Left lung (tissue), 10 donors: ENCODE data around the gene NPHP4. TPM values are rescaled to one million over a fixed set of nuclear protein-coding genes. Genes with fewer than 3 reads are reported as not detected.

ENCODE experiments used
- ATAC-seq: fragments of 200-7000 bp; cut with Tn5 transposase; one replicate; pipeline ENCODE4 v1.9.1; 2020; ENCODE audit warnings: moderate library complexity
- DNase-seq, 4 donors: peaks; one replicate each; pipeline ENCODE4 v3.0.0-alpha.2; 2013 to 2020
- H3K27ac ChIP-seq, 2 donors: fragments of 200-600 bp; sonication (generic) in 1 of 2; one replicate each; pipeline versions ENCODE4 v1.5.0 to v1.8.0; 2020 to 2021
- H3K27me3 ChIP-seq, 2 donors: fragments of 200-600 bp; sonication (generic) in 1 of 2; one replicate each; pipeline versions ENCODE4 v1.5.0 to v1.8.0; 2020 to 2021
- H3K36me3 ChIP-seq, 2 donors: fragments of 200-600 bp; sonication (generic) in 1 of 2; one replicate each; pipeline versions ENCODE4 v1.5.0 to v1.8.0; 2020 to 2021
- H3K4me1 ChIP-seq, 2 donors: fragments of 200-600 bp; one replicate each; pipeline ENCODE4 v1.8.0; 2021
- H3K4me3 ChIP-seq, 2 donors: fragments of 200-600 bp; sonication (generic) in 1 of 2; one replicate each; pipeline versions ENCODE4 v1.5.0 to v1.8.0; 2020 to 2021; ENCODE audit warnings: mild to moderate bottlenecking in 1 of 2
- H3K9me3 ChIP-seq, 2 donors: fragments of 200-600 bp; sonication (generic) in 1 of 2; one replicate each; pipeline versions ENCODE4 v1.5.0 to v1.8.0; 2020 to 2021
- intact Hi-C, 2 donors: fragments of 100-400 bp; cut with DNase I; formaldehyde crosslinking; loops; one replicate each; pipeline versions ENCODE4 v1.11.2 to v1.14.2; 2022
- polyA plus RNA-seq, 6 donors: library from polyadenylated mRNA; unstranded; fragments of 120-200 nt; gene quantifications; one replicate each; pipeline ENCODE4 v1.2.1, GENCODE V29; 2013; ENCODE audit not compliant: insufficient read length in 6 of 6
- total RNA-seq, 2 donors: library from RNA; stranded (reverse); fragmentation: NEBNext Ultra II Directional; extraction: Animal tissue kit (Norgen Biotek cat#: 25700); gene quantifications; one replicate each; pipeline ENCODE4 v1.2.1, GENCODE V29; 2021
- TF ChIP-seq, protein P1 (sequence below), 2 donors: fragments of 200-600 bp; sonication (generic) in 1 of 2; IDR thresholded peaks; one replicate each; pipeline versions ENCODE4 v1.5.0 to v1.8.0; 2021; ENCODE audit warnings: antibody characterized with exemption in 2 of 2
- donor health status: DM: no; HTN: yes; CAD: no.
- donor health status: DM: no; HTN: no; CAD: no.

Gene NPHP4
- total and polyA plus RNA-seq, 8 donors = 9.4 to 16.4 (median 10.2) TPM

GRCh38 chr1:5939271-5940170 is 52.7 kb downstream of the NPHP4 start:
- Histone ChIP-seq H3K4me3 (no peak overlapping the region), H3K36me3 (peaks cover 0 to 32% of the 10 kb centered on the region in 2 donors), H3K27me3 (no peaks in the 10 kb centered on the region), H3K4me1 (no peaks in the 10 kb centered on the region), H3K27ac (peak overlapping the region in 1 of 2 donors; percentile 48), H3K9me3 (no peaks in the 10 kb centered on the region)
- TF ChIP-seq, protein P1, sequence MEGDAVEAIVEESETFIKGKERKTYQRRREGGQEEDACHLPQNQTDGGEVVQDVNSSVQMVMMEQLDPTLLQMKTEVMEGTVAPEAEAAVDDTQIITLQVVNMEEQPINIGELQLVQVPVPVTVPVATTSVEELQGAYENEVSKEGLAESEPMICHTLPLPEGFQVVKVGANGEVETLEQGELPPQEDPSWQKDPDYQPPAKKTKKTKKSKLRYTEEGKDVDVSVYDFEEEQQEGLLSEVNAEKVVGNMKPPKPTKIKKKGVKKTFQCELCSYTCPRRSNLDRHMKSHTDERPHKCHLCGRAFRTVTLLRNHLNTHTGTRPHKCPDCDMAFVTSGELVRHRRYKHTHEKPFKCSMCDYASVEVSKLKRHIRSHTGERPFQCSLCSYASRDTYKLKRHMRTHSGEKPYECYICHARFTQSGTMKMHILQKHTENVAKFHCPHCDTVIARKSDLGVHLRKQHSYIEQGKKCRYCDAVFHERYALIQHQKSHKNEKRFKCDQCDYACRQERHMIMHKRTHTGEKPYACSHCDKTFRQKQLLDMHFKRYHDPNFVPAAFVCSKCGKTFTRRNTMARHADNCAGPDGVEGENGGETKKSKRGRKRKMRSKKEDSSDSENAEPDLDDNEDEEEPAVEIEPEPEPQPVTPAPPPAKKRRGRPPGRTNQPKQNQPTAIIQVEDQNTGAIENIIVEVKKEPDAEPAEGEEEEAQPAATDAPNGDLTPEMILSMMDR (IDR thresholded peaks at IDR 0.05) = no peak
- intact Hi-C loops = no loop called here
- no peak for ATAC-seq
- DNase-seq = no peak

- intact Hi-C loops = no loop called here
- ATAC-seq (no peak), DNase-seq (no peak)
- Histone ChIP-seq H3K9me3 (no peaks in the 10 kb centered on the region), H3K27me3 (no peaks in the 10 kb centered on the region), H3K4me1 (no peaks in the 10 kb centered on the region), H3K27ac (peak overlapping the region in 1 of 2 donors; percentile 48), H3K4me3 (no peak overlapping the region), H3K36me3 (peaks cover 0 to 21% of the 10 kb centered on the region in 2 donors)
- TF ChIP-seq, protein P1 (IDR thresholded peaks at IDR 0.05) = no peak
Measured at GRCh38 chr1:5938101-5938646, 54.1 kb downstream of the NPHP4 start.

DNA sequence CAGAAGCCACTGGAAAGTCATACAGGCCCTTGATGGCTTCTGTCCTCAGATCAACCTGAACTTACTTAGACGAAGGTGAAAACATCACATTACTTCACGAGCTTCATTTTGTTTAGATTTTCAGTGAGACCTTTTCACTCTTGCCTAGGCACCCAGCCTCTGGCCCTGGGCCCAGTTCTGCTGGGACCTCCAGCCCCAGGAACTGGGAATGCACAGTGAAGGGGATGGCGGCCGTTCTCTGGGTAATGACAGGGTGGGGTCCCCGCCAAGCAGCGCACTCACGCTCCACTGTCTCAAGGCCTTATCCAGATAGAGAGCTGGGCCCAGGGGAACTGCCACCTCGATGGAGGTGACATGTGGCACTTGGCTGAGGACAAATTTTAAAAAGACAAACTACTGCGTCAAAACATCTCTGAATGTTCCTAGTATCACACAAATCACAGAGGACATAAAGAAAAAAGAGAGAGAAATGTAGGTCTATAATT is 54.8 kb downstream of the NPHP4 start:
- Histone ChIP-seq H3K9me3 (no peaks in the 10 kb centered on the region), H3K36me3 (peaks cover 0 to 28% of the 10 kb centered on the region in 2 donors), H3K4me3 (no peak overlapping the region), H3K4me1 (no peaks in the 10 kb centered on the region), H3K27ac (no peak overlapping the region), H3K27me3 (no peaks in the 10 kb centered on the region)
- ATAC-seq (no peak), DNase-seq (no peak)
- TF ChIP-seq, protein P1 (IDR thresholded peaks at IDR 0.05) = no peak
- intact Hi-C loops = no loop called here

DNA sequence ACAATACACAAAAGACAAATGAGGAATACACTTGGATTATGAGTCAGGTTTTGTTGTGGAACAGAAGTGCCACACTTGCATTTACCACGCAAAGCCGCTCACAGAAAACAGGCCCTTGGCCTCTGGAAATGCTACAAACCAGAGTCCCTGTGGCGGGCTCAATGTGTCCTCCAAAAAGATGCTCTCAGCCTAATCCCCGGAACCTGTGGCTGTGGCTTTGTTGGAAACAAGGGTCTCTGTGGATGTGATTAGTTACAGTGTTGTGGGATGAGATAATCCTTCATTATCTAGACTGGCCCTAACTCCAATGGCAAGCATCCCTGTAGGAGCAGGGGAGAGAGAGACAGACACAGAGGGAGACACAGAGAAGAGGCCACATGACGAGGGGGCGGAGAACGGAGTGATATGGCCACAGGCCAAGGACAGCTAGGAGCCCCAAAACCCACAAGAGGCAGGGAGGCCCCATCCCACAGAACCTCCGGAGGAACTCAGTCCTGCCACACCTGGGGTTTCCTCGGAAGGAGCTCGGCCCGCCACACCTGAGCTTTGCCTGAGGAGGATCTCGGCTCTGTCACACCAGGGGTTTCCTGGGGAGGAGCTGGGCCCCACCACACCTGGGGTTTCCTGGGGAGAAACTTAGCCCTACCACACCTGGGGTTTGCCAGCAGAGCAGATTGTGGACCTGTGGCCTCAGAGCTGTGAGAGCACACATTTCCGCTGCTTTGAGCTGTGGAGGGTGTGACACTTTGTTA is 55.4 kb downstream of the NPHP4 start:
- no peak overlapping the region for H3K4me3 ChIP-seq
- no peak for DNase-seq
- H3K27me3 ChIP-seq = no peaks in the 10 kb centered on the region
- ATAC-seq = no peak
- TF ChIP-seq, protein P1 (IDR thresholded peaks at IDR 0.05) = no peak
- intact Hi-C loops = no loop called here
- no peaks in the 10 kb centered on the region for H3K9me3 ChIP-seq
- H3K27ac ChIP-seq = no peak overlapping the region
- peaks cover 0 to 34% of the 10 kb centered on the region in 2 donors for H3K36me3 ChIP-seq
- no peaks in the 10 kb centered on the region for H3K4me1 ChIP-seq
